HEK293 (cell line): ENCODE data around the gene NR3C2.
A peak's percentile ranks its signal among the peaks of the same experiment; 100 is the strongest.

ENCODE experiments used
- CTCF ChIA-PET: fragments of 350-600 bp; formaldehyde crosslinking; extraction: SDS; loops from one replicate; lab custom pipeline; 2021; ENCODE audit warnings: antibody characterized with exemption; lab: Yijun Ruan, JAX
- POLR2A ChIA-PET: fragments of 300-600 bp; formaldehyde crosslinking; extraction: SDS; loops from one replicate; lab custom pipeline; 2020; ENCODE audit warnings: antibody characterized with exemption, inconsistent platforms; lab: Yijun Ruan, JAX
- H3K27ac ChIP-seq: fragments of 200-500 bp; sonication (Bioruptor generic); 2 replicates; pipeline ENCODE4 v1.5.1; 2014; ENCODE audit warnings: low read depth, low read length, control low read depth, inconsistent platforms; ENCODE audit errors: extremely low read depth
- H3K36me3 ChIP-seq, 2 experiments: fragments of 200-500 bp in 1 of 2; sonication (Bioruptor generic) in 1 of 2; 1 replicate in 1 of 2; 2 replicates in 1 of 2; pipeline ENCODE4 v1.5.1; 2014 to 2017; ENCODE audit warnings: inconsistent platforms in 2 of 2, low read length in 2 of 2; ENCODE audit not compliant: control insufficient read depth in 2 of 2, insufficient read depth in 1 of 2
- H3K4me1 ChIP-seq: fragments of 200-500 bp; sonication (Bioruptor generic); 2 replicates; pipeline ENCODE4 v1.5.1; 2014; ENCODE audit warnings: mild to moderate bottlenecking, low read length, inconsistent platforms; ENCODE audit not compliant: control insufficient read depth, insufficient read depth
- H3K4me3 ChIP-seq: 2 replicates; pipeline ENCODE4 v1.5.1; 2011; ENCODE audit warnings: low read depth, mild to moderate bottlenecking, control low read depth, low read length, moderate library complexity
- H3K9me3 ChIP-seq: fragments of 200-500 bp; sonication (Bioruptor generic); 2 replicates; pipeline ENCODE4 v1.5.1; 2014; ENCODE audit warnings: low read depth, low read length, inconsistent platforms; ENCODE audit not compliant: control insufficient read depth, insufficient read depth
- WT1 ChIP-seq: fragments of 450-650 bp; formaldehyde crosslinking; IDR thresholded peaks from 2 replicates; pipeline ENCODE4 v1.5.1; 2016; ENCODE audit warnings: missing biosample characterization, missing genetic modification characterization
- ZBTB17 ChIP-seq: fragments of 450-650 bp; formaldehyde crosslinking; IDR thresholded peaks from 2 replicates; pipeline ENCODE4 v1.5.1; 2016; ENCODE audit warnings: missing biosample characterization, missing genetic modification characterization
- ZBTB21 ChIP-seq: fragments of 450-650 bp; formaldehyde crosslinking; IDR thresholded peaks from 2 replicates; pipeline ENCODE4 v1.5.1; 2017; ENCODE audit warnings: missing biosample characterization, missing genetic modification characterization
- ZEB2 ChIP-seq: fragments of 450-650 bp; formaldehyde crosslinking; IDR thresholded peaks from 2 replicates; pipeline ENCODE4 v1.5.1; 2016; ENCODE audit warnings: missing biosample characterization, missing genetic modification characterization
- ZFP3 ChIP-seq: fragments of 450-650 bp; formaldehyde crosslinking; IDR thresholded peaks from 2 replicates; pipeline ENCODE4 v1.5.1; 2016; ENCODE audit warnings: low read depth, missing biosample characterization, missing genetic modification characterization
- ZFP69B ChIP-seq: fragments of 450-650 bp; formaldehyde crosslinking; IDR thresholded peaks from 2 replicates; pipeline ENCODE4 v1.5.1; 2016; ENCODE audit warnings: missing biosample characterization, missing genetic modification characterization
- ZNF10 ChIP-seq: fragments of 450-650 bp; formaldehyde crosslinking; IDR thresholded peaks from 2 replicates; pipeline ENCODE4 v1.5.1; 2017; ENCODE audit warnings: missing biosample characterization, missing genetic modification characterization
- ZNF140 ChIP-seq: fragments of 450-650 bp; formaldehyde crosslinking; IDR thresholded peaks from 2 replicates; pipeline ENCODE4 v1.5.1; 2016; ENCODE audit warnings: missing biosample characterization, missing genetic modification characterization
- ZNF174 ChIP-seq: fragments of 450-650 bp; formaldehyde crosslinking; IDR thresholded peaks from 2 replicates; pipeline ENCODE4 v1.5.0; 2017; ENCODE audit warnings: missing biosample characterization, mild to moderate bottlenecking, missing genetic modification characterization
- ZNF202 ChIP-seq: fragments of 450-650 bp; formaldehyde crosslinking; IDR thresholded peaks from 2 replicates; pipeline ENCODE4 v1.5.1; 2016; ENCODE audit warnings: missing biosample characterization, missing genetic modification characterization, borderline replicate concordance
- ZNF324 ChIP-seq: fragments of 450-650 bp; formaldehyde crosslinking; IDR thresholded peaks from 2 replicates; pipeline ENCODE4 v1.5.1; 2016; ENCODE audit warnings: missing biosample characterization, missing genetic modification characterization
- ZNF426 ChIP-seq: fragments of 450-650 bp; formaldehyde crosslinking; IDR thresholded peaks from 2 replicates; pipeline ENCODE4 v1.5.1; 2017; ENCODE audit warnings: missing biosample characterization, missing genetic modification characterization, mild to moderate bottlenecking, inconsistent platforms, moderate library complexity
- ZNF521 ChIP-seq: fragments of 450-650 bp; formaldehyde crosslinking; IDR thresholded peaks from 2 replicates; pipeline ENCODE4 v1.5.1; 2017; ENCODE audit warnings: missing biosample characterization, mild to moderate bottlenecking, missing genetic modification characterization
- ZNF596 ChIP-seq: fragments of 450-650 bp; IDR thresholded peaks from 2 replicates; pipeline ENCODE4 v1.5.0; 2018; ENCODE audit warnings: missing biosample characterization, mild to moderate bottlenecking, missing genetic modification characterization, moderate library complexity
- ZNF626 ChIP-seq: fragments of 450-650 bp; sonication (Bioruptor Pico); formaldehyde crosslinking; IDR thresholded peaks from 2 replicates; pipeline ENCODE4 v1.5.1; 2018; ENCODE audit warnings: missing biosample characterization, missing genetic modification characterization, inconsistent platforms
- ZNF701 ChIP-seq: fragments of 450-650 bp; formaldehyde crosslinking; IDR thresholded peaks from 2 replicates; pipeline ENCODE4 v1.5.1; 2016; ENCODE audit warnings: missing biosample characterization, missing genetic modification characterization
- ZNF785 ChIP-seq: fragments of 450-650 bp; formaldehyde crosslinking; IDR thresholded peaks from 2 replicates; pipeline ENCODE4 v1.5.1; 2016; ENCODE audit warnings: missing biosample characterization, missing genetic modification characterization
- ZXDB ChIP-seq: fragments of 450-650 bp; formaldehyde crosslinking; IDR thresholded peaks from 2 replicates; pipeline ENCODE4 v1.5.1; 2016; ENCODE audit warnings: missing biosample characterization, missing genetic modification characterization
- TF ChIP-seq, protein P1 (sequence below): fragments of 450-650 bp; formaldehyde crosslinking; IDR thresholded peaks from 2 replicates; pipeline ENCODE4 v1.5.1; 2016; ENCODE audit warnings: missing biosample characterization, missing genetic modification characterization
- TF ChIP-seq, protein P2 (sequence below): fragments of 450-650 bp; formaldehyde crosslinking; IDR thresholded peaks from 2 replicates; pipeline ENCODE4 v1.5.1; 2017; ENCODE audit warnings: missing biosample characterization, missing genetic modification characterization
- TF ChIP-seq, protein P3 (sequence below): fragments of 450-650 bp; formaldehyde crosslinking; IDR thresholded peaks from 2 replicates; pipeline ENCODE4 v1.5.1; 2016; ENCODE audit warnings: missing biosample characterization, missing genetic modification characterization, borderline replicate concordance

NR3C2 gene

DNA sequence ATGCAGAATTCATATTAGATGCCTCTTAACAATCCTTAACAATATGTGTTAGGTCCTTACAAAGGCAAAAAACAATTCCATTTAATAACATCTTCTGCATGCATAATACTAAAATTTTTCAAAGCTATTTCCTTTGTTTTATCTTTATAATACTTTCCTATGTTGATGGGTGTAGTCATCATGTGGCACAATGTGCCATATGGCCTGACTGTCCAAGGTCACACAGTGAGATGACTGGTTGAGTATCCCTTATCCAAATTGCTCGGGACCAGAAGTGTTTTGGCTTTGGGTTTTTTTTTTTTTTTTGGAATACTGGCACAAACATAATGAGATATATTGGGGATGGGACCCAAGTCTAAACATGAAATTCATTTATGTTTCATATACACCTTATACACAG lies 77.7 kb downstream of the NR3C2 start:
- ChIA-PET CTCF (no interaction called here), POLR2A (no interaction called here)
- TF ChIP-seq ZNF140 (tag by site-specific recombination): no peak
- TF ChIP-seq ZNF785 (tag by site-specific recombination): no peak
- Histone ChIP-seq H3K9me3 (no peaks in the 10 kb centered on the region), H3K4me3 (no peak overlapping the region), H3K27ac (no peak overlapping the region), H3K36me3 (no peaks in the 10 kb centered on the region), H3K4me1 (peaks cover 3% of the 10 kb centered on the region; the same call in 1 of the 2 replicates)

DNA sequence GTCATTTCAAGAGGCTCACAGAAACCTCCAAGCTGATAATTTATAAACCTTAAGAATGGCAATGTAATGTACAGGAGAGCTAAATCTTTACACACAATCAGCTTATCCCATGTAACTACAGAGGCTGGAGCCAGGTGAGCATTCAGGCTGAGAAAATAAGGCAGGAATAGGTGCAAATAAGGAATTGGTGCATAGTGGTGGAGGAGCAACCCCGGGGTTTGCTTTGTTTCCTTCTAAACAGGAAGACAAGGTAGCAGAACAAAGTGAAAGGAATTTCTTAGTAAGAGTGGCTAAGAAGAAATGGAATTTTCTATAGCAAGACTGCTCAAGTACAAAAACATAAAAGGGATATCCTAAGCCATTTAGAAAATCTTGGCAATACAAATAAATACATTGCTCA lies 82.4 kb downstream of the NR3C2 start:
- H3K4me3 ChIP-seq: no peak overlapping the region
- H3K27ac ChIP-seq: no peak overlapping the region
- no peaks in the 10 kb centered on the region for H3K9me3 ChIP-seq
- peaks cover 6% of the 10 kb centered on the region; the same call in 1 of the 2 replicates for H3K4me1 ChIP-seq
- POLR2A ChIA-PET: no interaction called here
- TF ChIP-seq ZNF596 (tag by site-specific recombination) (no peak), ZNF202 (no peak), ZNF426 (tag by site-specific recombination) (no peak), ZEB2 (tag by site-specific recombination) (no peak), ZNF701 (no peak), ZNF10 (tag by site-specific recombination) (no peak)
- TF ChIP-seq, protein P1, sequence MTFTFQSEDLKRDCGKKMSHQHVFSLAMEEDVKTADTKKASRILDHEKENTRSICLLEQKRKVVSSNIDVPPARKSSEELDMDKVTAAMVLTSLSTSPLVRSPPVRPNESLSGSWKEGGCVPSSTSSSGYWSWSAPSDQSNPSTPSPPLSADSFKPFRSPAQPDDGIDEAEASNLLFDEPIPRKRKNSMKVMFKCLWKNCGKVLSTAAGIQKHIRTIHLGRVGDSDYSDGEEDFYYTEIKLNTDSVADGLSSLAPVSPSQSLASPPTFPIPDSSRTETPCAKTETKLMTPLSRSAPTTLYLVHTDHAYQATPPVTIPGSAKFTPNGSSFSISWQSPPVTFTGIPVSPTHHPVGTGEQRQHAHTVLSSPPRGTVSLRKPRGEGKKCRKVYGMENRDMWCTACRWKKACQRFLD (tag by site-specific recombination): no peak
- H3K36me3 ChIP-seq: no peaks in the 10 kb centered on the region
- CTCF ChIA-PET: no interaction called here

DNA sequence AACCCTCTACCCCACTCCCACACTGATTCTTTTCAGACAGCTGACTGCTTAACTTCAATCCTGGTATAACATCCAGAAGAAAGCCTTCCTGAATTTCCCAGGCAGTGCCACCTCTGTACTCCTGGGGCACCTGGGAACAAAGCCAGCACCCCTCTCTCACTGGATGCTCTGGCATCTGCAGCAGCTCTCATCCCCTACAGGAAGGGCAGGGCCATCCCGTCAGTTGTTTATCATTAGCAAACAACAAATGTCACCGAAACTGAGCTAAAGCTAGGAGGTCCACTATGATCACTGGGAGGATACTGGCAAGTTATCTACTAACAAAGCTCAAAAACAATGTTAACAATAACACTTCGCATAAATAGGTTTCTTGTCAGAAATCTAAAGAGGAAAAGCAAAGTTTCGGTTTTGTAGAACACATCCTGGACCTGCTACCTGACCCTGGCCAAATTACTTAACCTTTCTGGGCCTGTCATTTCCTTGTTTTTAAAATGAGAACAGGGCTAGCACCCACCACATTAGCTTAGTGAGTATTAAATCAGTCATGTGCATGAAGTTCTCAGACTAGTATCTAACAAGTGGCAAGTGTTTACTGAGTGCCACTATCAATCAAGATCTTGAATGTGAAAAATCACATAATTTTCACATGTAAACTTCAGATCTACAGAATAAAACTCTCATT lies 86.6 kb downstream of the NR3C2 start:
- no peaks in the 10 kb centered on the region for H3K9me3 ChIP-seq
- POLR2A ChIA-PET: no interaction called here
- CTCF ChIA-PET: no interaction called here
- TF ChIP-seq ZNF324 (tag by site-specific recombination): no peak
- TF ChIP-seq ZNF174: no peak
- TF ChIP-seq ZNF202: no peak
- TF ChIP-seq ZXDB (tag by site-specific recombination): no peak
- peak; percentile 32; the same call in 1 of the 2 replicates for TF ChIP-seq ZBTB17 (tag by site-specific recombination)
- TF ChIP-seq ZNF521 (tag by site-specific recombination): no peak
- TF ChIP-seq ZNF10 (tag by site-specific recombination): no peak
- peaks cover 3% of the 10 kb centered on the region; the same call in 1 of the 2 replicates for H3K4me1 ChIP-seq
- no peaks in the 10 kb centered on the region for H3K36me3 ChIP-seq
- H3K27ac ChIP-seq: no peak overlapping the region
- no peak overlapping the region for H3K4me3 ChIP-seq

DNA sequence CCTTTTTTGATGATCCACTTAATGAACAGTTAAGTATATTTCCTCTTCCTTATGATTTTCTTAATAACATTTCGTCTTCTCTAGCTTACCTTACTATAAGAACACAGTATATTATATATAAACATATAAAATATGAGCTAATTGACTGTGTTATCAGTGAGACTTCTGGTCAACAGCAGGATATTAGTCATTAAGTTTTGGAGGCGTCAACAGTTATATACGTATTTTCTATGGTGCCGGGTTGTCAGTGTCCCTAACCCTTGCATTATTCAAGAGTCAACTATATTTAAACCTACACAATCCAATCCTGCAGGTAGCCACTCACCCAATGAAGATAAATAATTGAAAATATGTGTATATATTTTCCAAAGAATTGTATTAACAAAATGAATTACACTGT lies 88.0 kb downstream of the NR3C2 start:
- H3K4me1 ChIP-seq: peaks cover 3% of the 10 kb centered on the region; the same call in 1 of the 2 replicates
- ChIA-PET POLR2A (no interaction called here), CTCF (no interaction called here)
- no peak overlapping the region for H3K27ac ChIP-seq
- no peak overlapping the region for H3K4me3 ChIP-seq
- no peaks in the 10 kb centered on the region for H3K36me3 ChIP-seq
- no peaks in the 10 kb centered on the region for H3K9me3 ChIP-seq
- TF ChIP-seq ZNF626 (tag by site-specific recombination) (no peak), ZFP69B (no peak), ZBTB21 (no peak), ZNF521 (tag by site-specific recombination) (no peak), ZFP3 (no peak), WT1 (tag by site-specific recombination) (no peak)
- TF ChIP-seq, protein P2, sequence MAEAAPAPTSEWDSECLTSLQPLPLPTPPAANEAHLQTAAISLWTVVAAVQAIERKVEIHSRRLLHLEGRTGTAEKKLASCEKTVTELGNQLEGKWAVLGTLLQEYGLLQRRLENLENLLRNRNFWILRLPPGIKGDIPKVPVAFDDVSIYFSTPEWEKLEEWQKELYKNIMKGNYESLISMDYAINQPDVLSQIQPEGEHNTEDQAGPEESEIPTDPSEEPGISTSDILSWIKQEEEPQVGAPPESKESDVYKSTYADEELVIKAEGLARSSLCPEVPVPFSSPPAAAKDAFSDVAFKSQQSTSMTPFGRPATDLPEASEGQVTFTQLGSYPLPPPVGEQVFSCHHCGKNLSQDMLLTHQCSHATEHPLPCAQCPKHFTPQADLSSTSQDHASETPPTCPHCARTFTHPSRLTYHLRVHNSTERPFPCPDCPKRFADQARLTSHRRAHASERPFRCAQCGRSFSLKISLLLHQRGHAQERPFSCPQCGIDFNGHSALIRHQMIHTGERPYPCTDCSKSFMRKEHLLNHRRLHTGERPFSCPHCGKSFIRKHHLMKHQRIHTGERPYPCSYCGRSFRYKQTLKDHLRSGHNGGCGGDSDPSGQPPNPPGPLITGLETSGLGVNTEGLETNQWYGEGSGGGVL: no peak
- TF ChIP-seq, protein P3, sequence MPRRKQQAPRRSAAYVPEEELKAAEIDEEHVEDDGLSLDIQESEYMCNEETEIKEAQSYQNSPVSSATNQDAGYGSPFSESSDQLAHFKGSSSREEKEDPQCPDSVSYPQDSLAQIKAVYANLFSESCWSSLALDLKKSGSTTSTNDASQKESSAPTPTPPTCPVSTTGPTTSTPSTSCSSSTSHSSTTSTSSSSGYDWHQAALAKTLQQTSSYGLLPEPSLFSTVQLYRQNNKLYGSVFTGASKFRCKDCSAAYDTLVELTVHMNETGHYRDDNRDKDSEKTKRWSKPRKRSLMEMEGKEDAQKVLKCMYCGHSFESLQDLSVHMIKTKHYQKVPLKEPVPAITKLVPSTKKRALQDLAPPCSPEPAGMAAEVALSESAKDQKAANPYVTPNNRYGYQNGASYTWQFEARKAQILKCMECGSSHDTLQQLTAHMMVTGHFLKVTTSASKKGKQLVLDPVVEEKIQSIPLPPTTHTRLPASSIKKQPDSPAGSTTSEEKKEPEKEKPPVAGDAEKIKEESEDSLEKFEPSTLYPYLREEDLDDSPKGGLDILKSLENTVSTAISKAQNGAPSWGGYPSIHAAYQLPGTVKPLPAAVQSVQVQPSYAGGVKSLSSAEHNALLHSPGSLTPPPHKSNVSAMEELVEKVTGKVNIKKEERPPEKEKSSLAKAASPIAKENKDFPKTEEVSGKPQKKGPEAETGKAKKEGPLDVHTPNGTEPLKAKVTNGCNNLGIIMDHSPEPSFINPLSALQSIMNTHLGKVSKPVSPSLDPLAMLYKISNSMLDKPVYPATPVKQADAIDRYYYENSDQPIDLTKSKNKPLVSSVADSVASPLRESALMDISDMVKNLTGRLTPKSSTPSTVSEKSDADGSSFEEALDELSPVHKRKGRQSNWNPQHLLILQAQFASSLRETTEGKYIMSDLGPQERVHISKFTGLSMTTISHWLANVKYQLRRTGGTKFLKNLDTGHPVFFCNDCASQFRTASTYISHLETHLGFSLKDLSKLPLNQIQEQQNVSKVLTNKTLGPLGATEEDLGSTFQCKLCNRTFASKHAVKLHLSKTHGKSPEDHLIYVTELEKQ (tag by site-specific recombination): no peak
